Endothelial cell of umbilical vein (primary cell): ENCODE results near the gene CENPU. TPM values are rescaled to one million over a fixed set of nuclear protein-coding genes. Genes with fewer than 3 reads are reported as not detected.

Source experiments
- BruUV-seq: library from RNA; stranded (reverse); fragments of 400-500 nt; replicated peaks from 2 replicates; lab custom pipeline; 2021; lab: Mats Ljungman, UMichigan
- CTCF ChIA-PET: fragments of 300-600, 350-600 bp; sonication (Branson Sonifier 250); formaldehyde crosslinking; loops from one replicate; lab custom pipeline; 2021; ENCODE audit warnings: antibody characterized with exemption, inconsistent platforms; lab: Charles Lee
- POLR2A ChIA-PET: fragments of 300-600, 350-600 bp; sonication (Branson Sonifier 250); formaldehyde crosslinking; loops from one replicate; lab custom pipeline; 2021; ENCODE audit warnings: antibody characterized with exemption, inconsistent platforms; lab: Charles Lee
- DNase-seq: peaks from one replicate; pipeline ENCODE4 v3.0.0-alpha.2; 2011; ENCODE audit warnings: low read depth, low spot score
- FAIRE-seq: peaks from 2 replicates; lab custom pipeline; 2011; peaks lifted over from hg19 to GRCh38; lab: Jason Lieb, UNC
- H2AFZ ChIP-seq: 2 replicates; pipeline ENCODE4 v1.6.0; 2012; ENCODE audit warnings: low read depth, low read length, control low read depth, inconsistent platforms
- H3K27ac ChIP-seq: 2 replicates; pipeline ENCODE4 v1.5.1; 2011; ENCODE audit warnings: low read depth, mild to moderate bottlenecking, control low read depth, low read length, moderate library complexity; ENCODE audit not compliant: insufficient read depth
- H3K27me3 ChIP-seq, 2 experiments: 2 replicates each; pipeline versions ENCODE4 v1.6.0 to v1.6.1; 2011; ENCODE audit warnings: low read length in 2 of 2, mixed read lengths in 1 of 2; ENCODE audit not compliant: control insufficient read depth in 2 of 2, insufficient read depth in 2 of 2
- H3K36me3 ChIP-seq, 2 experiments: 2 replicates in 1 of 2; 3 replicates in 1 of 2; pipeline ENCODE4 v1.5.1; 2011; ENCODE audit warnings: low read length in 2 of 2, mild to moderate bottlenecking in 1 of 2, moderate library complexity in 1 of 2; ENCODE audit not compliant: control insufficient read depth in 2 of 2, insufficient read depth in 2 of 2; ENCODE audit errors: extremely low read depth in 1 of 2
- H3K4me1 ChIP-seq: 3 replicates; pipeline ENCODE4 v1.5.1; 2011; ENCODE audit warnings: mild to moderate bottlenecking, low read length; ENCODE audit not compliant: control insufficient read depth, insufficient read depth; ENCODE audit errors: extremely low read depth
- H3K4me2 ChIP-seq: 2 replicates; pipeline ENCODE4 v1.6.1; 2011; ENCODE audit warnings: low read length, control low read depth, mixed read lengths; ENCODE audit not compliant: insufficient read depth
- H3K4me3 ChIP-seq, 3 experiments: fragments of 200-600 bp in 1 of 3; sonication (generic), shearing (Covaris generic) in 1 of 3; replicated peaks in 1 of 3; 2 replicates each; pipeline ENCODE4 v1.5.1; 2011 to 2016; ENCODE audit warnings: control low read depth in 3 of 3, low read length in 3 of 3, mild to moderate bottlenecking in 2 of 3, inconsistent platforms in 1 of 3, low read depth in 1 of 3, moderate library complexity in 1 of 3; ENCODE audit not compliant: insufficient read depth in 1 of 3
- H3K79me2 ChIP-seq: 2 replicates; pipeline ENCODE4 v1.6.0; 2012; ENCODE audit warnings: low read length, inconsistent platforms; ENCODE audit not compliant: control insufficient read depth, insufficient read depth
- H3K9ac ChIP-seq: replicated peaks from 2 replicates; pipeline ENCODE3; 2011; ENCODE audit warnings: low read length, control low read depth; ENCODE audit not compliant: insufficient read depth; ENCODE audit errors: extremely low read depth
- H3K9me1 ChIP-seq: replicated peaks from 3 replicates; pipeline ENCODE4 v1.6.0; 2011; ENCODE audit warnings: mild to moderate bottlenecking, low read length; ENCODE audit not compliant: control insufficient read depth, insufficient read depth; ENCODE audit errors: extremely low read depth
- H3K9me3 ChIP-seq: replicated peaks from 2 replicates; pipeline ENCODE4 v1.5.1; 2012; ENCODE audit warnings: low read length, inconsistent platforms; ENCODE audit not compliant: control insufficient read depth, insufficient read depth
- H4K20me1 ChIP-seq: replicated peaks from 2 replicates; pipeline ENCODE3; 2011; ENCODE audit warnings: mild to moderate bottlenecking, low read length; ENCODE audit not compliant: control insufficient read depth, insufficient read depth; ENCODE audit errors: extremely low read depth
- CTCF ChIP-seq, 2 donors: IDR thresholded peaks; 1 replicate in 1 of 2; 2 replicates in 1 of 2; pipeline ENCODE4 v1.5.1; 2011; ENCODE audit warnings: low read length in 2 of 2, mild to moderate bottlenecking in 2 of 2, moderate library complexity in 2 of 2, control low read depth in 1 of 2, inconsistent platforms in 1 of 2, low read depth in 1 of 2; ENCODE audit not compliant: insufficient read depth in 1 of 2; ENCODE audit errors: extremely low read depth in 1 of 2
- EZH2 ChIP-seq: IDR thresholded peaks from 2 replicates; pipeline ENCODE4 v1.6.1; 2012; ENCODE audit warnings: borderline replicate concordance, low read depth, mild to moderate bottlenecking, moderate library complexity, low read length, inconsistent platforms; ENCODE audit not compliant: severe bottlenecking
- FOS ChIP-seq: IDR thresholded peaks from 2 replicates; pipeline ENCODE4 v1.6.1; 2011; ENCODE audit warnings: mild to moderate bottlenecking, low read length, moderate library complexity, borderline replicate concordance; ENCODE audit not compliant: insufficient read depth
- GATA2 ChIP-seq: IDR thresholded peaks from 2 replicates; pipeline ENCODE4 v1.7.0; 2011; ENCODE audit warnings: low read depth, mild to moderate bottlenecking, moderate library complexity, mixed read lengths, low read length; ENCODE audit not compliant: insufficient read length, insufficient read depth
- JUN ChIP-seq: IDR thresholded peaks from 2 replicates; pipeline ENCODE4 v1.6.1; 2011; ENCODE audit warnings: borderline replicate concordance, low read depth; ENCODE audit not compliant: insufficient read length, insufficient read depth
- MAX ChIP-seq: IDR thresholded peaks from 2 replicates; pipeline ENCODE4 v1.6.1; 2011; ENCODE audit not compliant: insufficient read depth, insufficient read length
- MYC ChIP-seq: IDR thresholded peaks from one replicate; pipeline ENCODE4 v1.6.1; 2011; ENCODE audit warnings: mild to moderate bottlenecking, low read depth, low read length
- POLR2A ChIP-seq: IDR thresholded peaks from 2 replicates; pipeline ENCODE4 v1.6.1; 2012; ENCODE audit warnings: low read depth, mild to moderate bottlenecking, control low read depth, low read length
- dilution Hi-C: fragments of 300-500 bp; cut with MboI; formaldehyde crosslinking; loops from one replicate; pipeline ENCODE4 v1.15.0; 2019; ENCODE audit warnings: low sequenced_read_pairs; ENCODE audit not compliant: extremely low pct_ligation_motif_present
- intact Hi-C: fragments of 100-400 bp; cut with micrococcal nuclease; formaldehyde crosslinking; loops from one replicate; pipeline ENCODE4 v1.10.0; 2022
- polyA plus RNA-seq, 4 experiments: library from polyadenylated mRNA; depleted of rRNA in 3 of 4; stranded (reverse) in 3 of 4; unstranded in 1 of 4; fragments of >200 nt; gene quantifications; 2 replicates each; pipeline versions ENCODE4 v1.2.1 to v1.2.3, GENCODE V29; 2011 to 2012; ENCODE audit warnings: missing spikeins in 1 of 4
- total RNA-seq: library from RNA; stranded (reverse); gene quantifications from 2 replicates; pipeline ENCODE4 v1.2.3, GENCODE V29; 2021

Gene CENPU
- total and polyA plus RNA-seq, 2 donors (not counting 3 experiments of a cell fraction or from before 2014, with no cell fraction given), result 7.0 to 37.9 TPM

- Histone ChIP-seq H3K4me1 (no peaks in the 10 kb centered on the region), H3K36me3 (no peaks in the 10 kb centered on the region), H3K4me2 (no peak overlapping the region), H3K9me1 (no peaks in the 10 kb centered on the region), H3K4me3 (no peak overlapping the region), H3K27me3 (no peaks in the 10 kb centered on the region), H3K79me2 (no peaks in the 10 kb centered on the region), H3K9me3 (no peaks in the 10 kb centered on the region), H3K9ac (no peak overlapping the region), H2AFZ (no peak overlapping the region), H4K20me1 (no peaks in the 10 kb centered on the region), H3K27ac (no peak overlapping the region)
- TF ChIP-seq MAX (no peak), MYC (no peak), CTCF (IDR thresholded peaks at IDR 0.05; ENCODE audit: extremely low read depth in 1 of 2, insufficient read depth in 1 of 2, low read depth in 1 of 2, low read length in 2 of 2) (no peak), GATA2 (no peak), FOS (no peak), POLR2A (no peak), EZH2 (no peak), JUN (no peak)
- no peak for FAIRE-seq
- dilution Hi-C loops (no loop called here), intact Hi-C loops (no loop called here)
- no peak for DNase-seq
- BruUV-seq, result no TSS peak
- POLR2A ChIA-PET, result no interaction called here
- CTCF ChIA-PET, result no interaction called here
Observed at GRCh38 chr4:184760681-184761080, 26.8 kb upstream of the CENPU start.
